HG03571 (cell line): ENCODE results near the gene PRAMEF9.
"Not testable (repeated sequence)": the region's sequence is repeated elsewhere in the genome, so short reads cannot be mapped to it uniquely, and the experiment has no call there.

Experiments used
- ATAC-seq: cut with Tn5 transposase; IDR thresholded peaks from one replicate; pipeline ENCODE4 v1.9.1; 2021; ENCODE audit not compliant: unreplicated experiment

PRAMEF9 gene

DNA sequence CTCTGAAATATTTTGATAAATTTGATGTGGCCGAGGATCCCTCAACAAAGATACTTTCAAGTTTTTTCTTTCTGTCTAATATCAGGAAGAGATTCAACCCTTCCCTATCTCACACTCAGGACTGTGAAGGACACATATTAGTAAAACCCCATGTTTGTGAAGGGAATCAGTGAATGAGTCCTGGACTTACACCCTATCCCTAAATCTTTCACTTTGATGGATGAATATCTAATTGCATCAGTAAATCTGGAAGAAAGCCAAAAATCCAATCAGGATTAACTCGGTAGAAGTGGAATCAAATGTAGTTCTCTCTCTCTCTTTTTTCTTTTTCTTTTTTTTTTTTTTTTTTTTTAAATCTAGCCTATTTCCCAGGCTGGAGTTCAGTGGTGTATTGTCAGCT is at the start of gene PRAMEF9:
Gene PRAMEF9, plus strand, starts transcription at position 301 of the 400 bp plus-strand sequence. CDS start 3,433 bp downstream, outside the sequence.
- ATAC-seq = not testable (repeated sequence)

DNA sequence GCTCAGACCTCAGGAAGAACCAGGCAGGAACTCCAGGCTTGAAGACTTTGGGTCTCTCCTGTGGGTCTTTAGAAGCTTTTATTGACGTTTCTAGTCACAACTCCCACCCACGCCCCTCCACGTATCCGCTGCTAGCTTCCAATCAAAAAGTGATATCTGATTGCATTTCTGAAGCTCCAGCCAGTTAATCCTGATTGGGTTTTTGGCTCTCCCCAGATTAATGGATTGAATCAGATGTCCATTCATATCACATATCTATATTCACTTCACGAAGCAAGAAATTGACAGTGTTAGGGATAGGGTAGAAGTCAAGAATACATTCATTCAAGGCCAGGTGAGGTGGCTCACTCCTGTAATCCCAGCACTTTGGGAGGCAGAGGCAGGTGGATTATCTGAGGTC is 15.7 kb upstream of the PRAMEF9 start, which contains the start of gene PRAMEF26:
Gene PRAMEF26, minus strand, starts transcription at position 101 of the 400 bp plus-strand sequence. CDS start 2,914 bp downstream, outside the sequence.
- ATAC-seq = not testable (repeated sequence)

DNA sequence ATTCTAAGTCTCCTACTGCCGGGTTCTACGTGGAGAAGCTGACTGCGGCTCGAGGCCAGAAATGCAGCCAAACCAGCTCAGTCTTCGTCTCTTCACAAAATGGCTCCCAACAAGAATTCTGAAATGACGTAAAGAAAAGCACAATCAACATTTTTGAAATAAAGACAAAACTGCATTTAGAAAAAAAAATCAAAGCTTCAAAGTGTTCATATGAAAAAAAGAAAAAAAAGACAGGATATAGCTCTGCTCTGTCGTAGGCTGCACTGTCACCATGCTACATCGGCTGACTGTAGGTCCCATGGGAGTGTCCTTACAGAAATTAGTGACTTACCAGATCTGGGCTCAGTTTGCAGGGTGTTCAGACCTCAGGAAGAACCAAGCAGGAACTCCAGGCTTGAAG is 6.1 kb upstream of the PRAMEF9 start, which contains the start of gene HNRNPCL4:
Gene HNRNPCL4, minus strand, starts transcription at position 101 of the 400 bp plus-strand sequence. CDS start 164 bp downstream, outside the sequence.
- ATAC-seq = not testable (repeated sequence)

DNA sequence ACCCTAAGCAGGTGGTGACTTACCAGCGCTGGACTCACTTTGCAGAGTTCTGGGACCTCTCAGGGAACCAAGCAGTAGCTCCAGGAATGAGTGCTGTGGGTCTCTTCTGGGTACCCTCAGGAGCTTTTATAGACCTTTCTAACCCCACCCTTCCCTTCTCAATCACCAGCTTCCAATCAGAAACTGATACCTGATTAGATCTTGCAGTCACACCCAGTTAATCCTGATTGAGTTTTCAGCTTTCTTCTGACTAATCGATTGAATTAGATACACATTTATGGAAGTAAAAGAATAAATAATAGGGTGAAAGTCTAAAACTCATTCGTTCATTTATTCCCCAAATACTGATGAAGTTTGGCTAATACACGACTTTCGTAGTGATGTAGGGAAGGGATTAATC is 29.7 kb downstream of the PRAMEF9 start, which contains the start of gene PRAMEF13:
Gene PRAMEF13, minus strand, starts transcription at position 101 of the 400 bp plus-strand sequence. CDS start 1,820 bp downstream, outside the sequence.
- not testable (repeated sequence) for ATAC-seq

DNA sequence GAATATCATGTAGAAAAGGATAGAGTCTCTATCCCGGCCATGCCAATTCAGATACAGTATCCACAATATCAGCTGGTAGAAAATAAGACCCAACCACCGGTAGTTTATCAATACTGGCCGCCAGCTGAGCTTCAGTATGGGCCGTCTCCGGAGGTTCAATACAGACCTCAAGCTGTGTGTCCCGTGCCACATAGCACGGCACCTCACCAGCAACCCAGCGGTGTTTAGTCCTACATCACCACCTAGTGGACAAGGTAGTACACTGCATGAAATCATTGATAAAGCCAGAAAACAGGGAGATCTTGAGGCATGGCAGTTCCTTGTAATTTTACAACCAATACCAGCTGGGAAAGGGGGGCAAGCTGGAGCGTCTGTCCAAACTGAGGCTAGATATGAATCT is 37.1 kb downstream of the PRAMEF9 start:
- ATAC-seq = not testable (repeated sequence)

DNA sequence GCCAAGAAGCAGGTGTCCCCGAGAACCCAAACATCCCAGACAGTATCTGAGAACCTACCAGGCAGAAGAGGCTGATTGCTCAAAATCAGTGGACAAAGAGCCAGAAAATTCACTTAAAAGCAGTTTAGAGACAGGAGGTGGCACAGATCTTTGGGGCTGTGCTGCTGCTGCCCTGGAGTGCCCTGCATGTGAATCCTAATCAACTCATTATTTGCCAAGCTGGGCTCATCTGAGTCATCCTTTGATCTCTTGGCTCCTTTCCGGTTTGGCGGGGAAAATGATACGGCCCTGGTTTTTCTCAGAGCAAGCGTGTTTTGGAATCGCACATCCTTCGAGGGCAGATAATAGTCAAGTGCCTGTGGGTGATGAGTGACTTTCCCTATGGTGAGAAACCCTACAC is 45.0 kb downstream of the PRAMEF9 start:
- not testable (repeated sequence) for ATAC-seq

DNA sequence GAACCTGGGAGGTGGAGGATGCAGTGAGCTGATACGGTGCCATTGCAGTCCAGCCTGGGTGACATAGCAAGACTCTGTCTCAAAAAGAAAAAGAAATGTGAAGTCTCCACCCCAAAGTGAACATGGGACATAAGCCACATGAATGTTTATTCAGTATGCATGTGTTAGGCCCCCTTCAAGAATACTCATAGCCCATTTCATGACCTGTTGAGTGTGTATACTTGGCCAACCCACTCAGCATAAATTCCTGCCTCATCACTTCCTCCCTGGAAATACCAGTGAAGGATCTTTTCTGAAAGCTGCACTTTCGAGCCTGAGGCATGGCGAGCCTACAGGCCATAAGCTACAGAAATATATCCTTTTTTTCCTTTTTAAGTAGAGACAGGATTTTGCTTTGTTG is 47.6 kb downstream of the PRAMEF9 start:
- not testable (repeated sequence) for ATAC-seq

DNA sequence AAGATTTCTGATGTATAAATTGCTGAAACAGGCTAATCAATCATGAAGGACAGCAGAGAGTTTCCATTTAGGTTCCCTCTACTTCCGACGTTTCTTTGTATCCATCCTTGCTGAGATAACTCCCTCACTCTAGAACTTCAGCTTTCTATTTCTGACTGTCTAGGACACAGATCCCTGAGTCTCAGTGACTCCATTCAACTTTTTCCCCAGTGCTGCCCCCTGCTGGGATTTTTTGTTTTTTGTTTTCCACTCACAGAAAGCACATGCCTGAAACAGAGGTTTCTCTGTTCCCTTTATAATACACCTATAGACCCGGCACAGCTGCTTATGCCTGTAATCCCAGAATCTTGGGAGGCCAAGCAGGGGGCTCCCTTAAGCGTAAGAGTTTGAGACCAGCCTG is 51.1 kb downstream of the PRAMEF9 start:
- ATAC-seq = not testable (repeated sequence)

DNA sequence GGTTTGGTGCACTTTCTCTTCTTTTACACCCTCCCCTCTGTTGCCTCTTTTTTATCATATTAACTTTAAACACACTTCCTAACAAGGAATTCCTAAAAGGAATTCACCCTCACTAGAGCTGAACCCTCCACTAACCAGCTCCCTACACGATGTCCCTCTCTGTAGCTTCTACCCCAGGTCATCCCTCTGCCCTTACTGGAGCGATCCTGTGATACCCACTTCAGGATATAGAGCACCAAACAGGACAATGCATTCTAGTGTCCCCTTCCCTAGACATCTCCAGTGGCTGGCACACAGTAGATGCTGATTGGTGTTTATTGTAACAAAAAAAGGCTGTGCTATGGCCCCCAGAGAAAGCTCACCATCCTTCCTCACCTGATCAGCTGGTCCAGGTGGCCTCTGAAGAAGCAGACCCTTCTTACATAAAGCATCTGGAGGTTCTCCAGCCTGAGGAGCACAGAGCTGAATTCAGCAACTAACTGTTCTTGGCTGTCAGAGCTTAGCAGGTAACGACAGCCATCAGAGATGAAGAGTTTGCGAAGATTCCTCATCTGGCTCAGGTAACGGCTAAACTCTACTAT is 52.9 kb downstream of the PRAMEF9 start:
- ATAC-seq = no peak

DNA sequence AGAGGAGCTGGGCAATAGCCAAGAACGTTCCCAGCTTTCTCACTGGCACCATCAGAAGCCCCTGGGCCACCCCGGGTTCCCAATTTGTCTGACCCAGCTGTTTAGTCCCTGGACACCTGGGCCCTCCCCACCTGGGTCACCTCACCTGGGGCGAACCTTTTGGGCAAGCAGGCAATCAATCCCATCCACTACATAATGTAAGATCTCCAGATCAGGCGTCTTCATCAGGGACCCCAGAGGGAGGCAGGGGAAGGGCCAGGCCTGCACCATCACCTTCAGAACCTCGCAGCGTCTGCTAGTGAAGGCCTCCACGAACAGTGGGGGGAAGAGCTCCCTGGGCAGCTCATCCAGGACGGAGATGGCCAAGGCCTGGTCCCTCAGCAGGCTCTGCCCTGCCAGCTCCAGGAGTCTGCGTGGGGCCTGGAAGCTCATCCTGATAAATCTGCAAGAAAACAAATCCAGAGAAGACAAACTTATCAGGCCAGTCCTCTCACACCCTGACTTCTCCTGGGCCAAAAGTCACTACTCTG is 54.1 kb downstream of the PRAMEF9 start, which contains the start of gene PRAMEF18:
Gene PRAMEF18, minus strand, starts transcription at position 480 of the 530 bp plus-strand sequence. Its CDS starts 48 bp downstream, at position 432.
- not testable (repeated sequence) for ATAC-seq

DNA sequence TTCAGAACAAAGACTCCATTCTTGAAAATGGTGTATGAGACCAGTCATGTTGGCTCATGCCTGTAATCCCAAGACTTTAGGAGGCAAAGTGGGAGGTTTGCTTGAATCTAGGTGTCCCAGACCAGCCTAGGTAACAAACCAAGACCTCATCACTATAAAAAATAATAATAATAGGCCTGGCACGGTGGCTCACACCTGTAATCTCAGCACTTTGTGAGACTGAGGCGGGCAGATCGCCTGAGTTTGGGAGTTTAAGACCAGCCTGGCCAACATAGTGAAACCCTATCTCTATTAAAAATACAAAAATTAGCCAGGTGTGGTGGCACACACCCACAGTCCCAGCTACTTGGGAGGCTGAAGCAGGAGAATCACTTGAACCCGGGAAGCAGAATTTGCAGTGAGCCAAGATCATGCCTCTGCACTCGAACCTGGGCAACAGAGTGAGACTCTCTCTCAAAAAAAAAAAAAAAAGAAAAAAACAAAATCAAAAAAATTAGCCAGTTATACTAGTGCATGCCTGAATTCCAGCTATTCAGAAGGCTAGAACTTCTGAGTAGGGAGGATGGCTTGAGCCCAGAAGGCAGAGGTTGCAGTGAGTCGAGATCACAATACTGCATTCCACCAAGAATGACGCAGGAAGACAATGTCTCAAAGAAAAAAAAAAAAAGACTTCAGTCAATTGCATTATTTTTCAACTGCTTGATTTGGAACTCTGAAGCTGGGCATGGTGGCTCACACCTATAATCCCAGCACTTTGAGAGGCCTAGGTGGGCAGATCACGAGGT is 55.8 kb downstream of the PRAMEF9 start:
- ATAC-seq = not testable (repeated sequence)

DNA sequence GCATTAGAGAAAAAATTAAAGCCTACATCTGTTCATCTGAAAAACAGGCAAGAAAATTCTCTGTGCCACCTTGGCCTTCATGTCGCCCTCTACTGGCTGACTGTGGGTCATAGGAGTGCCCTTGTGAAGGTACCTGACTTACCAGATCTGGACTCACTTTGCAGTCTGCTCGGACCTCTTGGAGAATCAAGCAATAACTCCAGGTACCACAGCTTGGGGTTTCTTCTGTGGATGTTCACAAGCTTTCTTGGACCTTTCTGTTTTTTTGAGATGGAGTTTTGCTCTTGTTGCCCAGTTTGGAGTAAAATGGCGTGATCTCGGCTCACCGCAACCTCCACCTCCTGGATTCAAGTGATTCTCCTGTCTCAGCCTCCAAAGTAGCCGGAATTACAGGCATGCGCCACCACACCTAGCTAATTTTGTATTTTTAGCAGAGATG is 56.7 kb downstream of the PRAMEF9 start:
- no peak for ATAC-seq
